Raji (cell line): ENCODE measurements around the gene MKNK2.

Experiments
- POLR2A ChIP-seq: IDR thresholded peaks from 2 replicates; pipeline ENCODE4 v1.6.1; 2011; ENCODE audit warnings: low read depth, low read length, control low read depth; ENCODE audit not compliant: insufficient read depth

MKNK2 gene

GRCh38 chr19:2014131-2014571 lies 36.9 kb downstream of the MKNK2 start:
- no peak for TF ChIP-seq POLR2A

- no peak for TF ChIP-seq POLR2A
These were observed 37.4 kb downstream of the MKNK2 start for GRCh38 chr19:2013683-2013961.

GRCh38 chr19:2012941-2013682 lies 37.9 kb downstream of the MKNK2 start:
- no peak for TF ChIP-seq POLR2A

GRCh38 chr19:2011169-2011568 lies 39.9 kb downstream of the MKNK2 start:
- no peak for TF ChIP-seq POLR2A

GRCh38 chr19:2010135-2010668 lies 40.8 kb downstream of the MKNK2 start:
- no peak for TF ChIP-seq POLR2A

GRCh38 chr19:2003874-2004273 lies 47.2 kb downstream of the MKNK2 start:
- TF ChIP-seq POLR2A, result no peak

- no peak for TF ChIP-seq POLR2A
These were observed 51.1 kb downstream of the MKNK2 start for GRCh38 chr19:1999856-2000515.

- no peak for TF ChIP-seq POLR2A
These were observed 52.0 kb downstream of the MKNK2 start for GRCh38 chr19:1998712-1999708.

GRCh38 chr19:1997353-1998233 lies 53.5 kb downstream of the MKNK2 start:
- no peak for TF ChIP-seq POLR2A

- no peak for TF ChIP-seq POLR2A
These were observed 58.2 kb downstream of the MKNK2 start for GRCh38 chr19:1992759-1993260.

GRCh38 chr19:1991018-1991913 lies 59.8 kb downstream of the MKNK2 start:
- no peak for TF ChIP-seq POLR2A

- no peak for TF ChIP-seq POLR2A
These were observed 60.6 kb downstream of the MKNK2 start for GRCh38 chr19:1990230-1991017.
